DMS53 treated with DMSO at 0.1 percent for 48 hours (cell line): ENCODE data around the gene LYRM1.
"Not testable (repeated sequence)": the region's sequence is repeated elsewhere in the genome, so short reads cannot be mapped to it uniquely, and the experiment has no call there.

Source experiments
- DNase-seq: peaks from one replicate; lab custom pipeline; 2025; ENCODE audit not compliant: unreplicated experiment; lab: John Stamatoyannopoulos, UW

Gene LYRM1

GRCh38 chr16:20973201-20973600 is 72.6 kb downstream of the LYRM1 start:
- not testable (repeated sequence) for DNase-seq
